Dedifferentiated amniotic fluid mesenchymal stem cell (primary cell): Measurements from ENCODE around the gene TESMIN.

Experiments
- DNase-seq: peaks from one replicate; pipeline ENCODE4 v3.0.0-alpha.2; 2016; ENCODE audit errors: extremely low spot score

Gene TESMIN

DNA sequence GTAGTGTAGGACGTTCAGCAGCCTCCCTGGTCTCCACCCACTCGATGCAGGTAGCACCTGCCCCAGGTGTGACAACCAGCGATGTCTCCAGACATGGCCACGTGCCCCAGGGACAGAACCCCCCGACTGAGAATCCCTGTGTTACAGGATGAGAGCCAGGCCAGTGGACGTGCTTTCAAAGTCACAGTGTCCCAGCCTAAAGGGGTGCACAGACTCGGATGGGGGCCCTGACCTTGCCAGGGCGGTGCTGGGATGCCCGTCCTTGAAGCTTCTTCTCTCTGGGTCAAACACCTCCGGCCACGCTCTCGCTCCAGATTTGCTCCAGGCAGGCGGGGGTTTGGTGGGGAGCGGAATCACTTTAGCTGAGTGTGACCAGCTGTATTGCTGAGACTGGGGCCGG, 90.3 kb downstream of the TESMIN start:
- DNase-seq = no peak

DNA sequence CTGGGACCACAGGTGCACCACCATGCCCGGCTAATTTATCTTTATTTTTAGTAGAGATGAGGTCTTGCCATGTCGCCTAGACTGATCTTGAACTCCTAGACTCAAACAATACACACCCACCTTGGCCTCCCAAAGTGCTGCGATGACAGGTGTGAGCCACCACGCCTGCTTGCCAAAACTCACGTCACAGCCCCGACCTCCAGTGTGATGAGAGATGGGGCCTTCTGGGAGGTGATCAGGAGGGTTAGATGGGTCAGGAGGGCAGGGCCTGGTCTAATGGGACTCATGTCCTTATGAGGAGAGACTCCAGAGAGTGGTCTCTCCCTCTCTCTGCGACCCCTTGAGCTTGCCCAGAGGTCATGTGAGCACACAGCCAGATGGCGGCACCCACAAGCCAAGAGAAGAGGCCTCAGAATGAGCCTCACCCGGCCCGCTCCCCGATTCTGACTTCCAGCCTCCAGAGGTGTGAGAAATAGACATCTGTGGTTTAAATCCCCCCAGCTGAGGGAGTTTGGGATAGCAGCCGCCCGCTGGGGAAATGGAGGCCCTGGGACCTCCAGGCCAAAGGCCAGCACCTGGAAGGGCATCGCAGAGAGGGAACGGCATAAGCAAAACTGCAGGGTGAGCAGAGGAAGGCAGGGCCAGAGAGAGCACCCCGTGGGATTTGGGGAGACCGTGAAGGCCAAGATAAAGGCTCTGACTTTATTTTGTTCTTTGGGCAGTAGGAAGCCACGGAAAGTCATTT, 91.1 kb downstream of the TESMIN start:
- no peak for DNase-seq

DNA sequence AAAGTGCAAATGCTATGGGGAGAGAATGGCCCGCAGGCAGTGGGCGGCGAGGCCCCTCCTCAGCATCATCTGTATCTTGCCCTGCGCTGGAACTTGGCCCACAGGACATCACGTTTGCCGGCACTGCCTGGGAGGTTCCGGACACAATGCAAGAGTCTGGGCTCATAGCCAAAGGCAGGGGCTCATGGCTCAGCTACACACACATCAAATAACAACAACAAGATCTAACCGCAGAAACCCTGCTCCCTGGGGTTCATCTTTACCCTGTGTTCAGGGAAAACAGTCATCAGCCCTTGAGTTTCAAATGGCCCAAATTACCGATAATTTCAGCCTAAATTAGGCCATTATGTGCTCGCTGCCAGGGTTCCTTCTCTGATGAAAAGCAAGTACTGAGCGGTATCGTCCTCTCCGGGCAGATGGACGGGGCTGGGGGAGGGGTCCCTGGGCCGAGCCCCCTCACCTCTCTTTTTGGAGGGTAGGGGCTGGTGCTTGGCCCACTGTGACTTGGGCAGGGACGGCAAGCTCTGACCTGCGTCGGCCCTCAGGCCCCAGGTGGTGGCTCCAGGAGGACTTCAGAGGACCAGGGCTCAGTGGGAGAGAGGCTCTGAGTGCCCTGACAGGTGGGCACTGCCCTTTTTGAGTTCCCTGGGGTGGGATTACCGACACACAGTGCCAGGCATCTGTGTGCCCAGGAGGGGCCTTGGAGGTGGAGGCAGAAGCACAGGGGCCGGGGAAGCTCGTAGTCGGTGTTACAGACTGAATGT, 92.0 kb downstream of the TESMIN start:
- DNase-seq = peak; percentile 82

DNA sequence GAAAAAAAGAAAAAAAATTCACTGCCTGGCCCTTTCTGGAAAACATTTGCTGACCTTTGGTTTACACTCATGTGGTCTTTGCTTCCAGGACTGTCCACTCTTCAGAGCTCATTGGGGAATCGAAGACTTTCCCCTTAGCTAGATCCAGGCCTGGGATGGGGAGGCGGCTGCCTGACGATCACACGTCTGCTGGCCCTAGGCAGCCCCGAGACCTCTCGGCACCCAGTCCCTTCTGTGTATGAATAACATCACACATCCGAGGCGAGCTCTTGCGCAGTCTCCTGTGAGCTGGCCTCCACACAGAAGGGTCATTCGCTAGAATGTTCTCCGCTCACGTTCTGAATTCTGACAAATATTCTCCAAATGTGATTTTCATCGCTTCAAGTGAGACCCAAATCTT, 92.7 kb downstream of the TESMIN start:
- no peak for DNase-seq

DNA sequence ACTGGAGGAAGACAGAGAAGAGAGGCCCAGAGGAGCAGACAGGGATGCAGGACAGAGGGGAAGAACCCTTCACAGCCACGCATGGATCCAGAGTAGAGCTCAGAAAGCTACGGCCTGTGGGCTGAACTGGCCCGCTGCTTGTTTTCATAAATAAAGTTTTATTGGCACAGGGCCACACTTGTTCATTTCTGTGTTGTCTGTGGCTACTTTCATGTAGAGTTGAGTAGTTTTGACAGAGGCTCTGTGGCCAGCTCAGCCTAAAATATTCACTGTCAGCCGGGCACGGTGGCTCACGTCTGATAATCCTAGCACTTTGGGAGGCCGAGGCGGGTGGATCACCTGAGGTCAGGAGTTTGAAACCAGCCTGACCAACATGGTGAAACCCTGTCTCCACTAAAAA, 93.2 kb downstream of the TESMIN start:
- no peak for DNase-seq
